Right lobe of liver (tissue), 4 donors: ENCODE data around the gene ADA.

Experiments
- POLR2A ChIP-seq: fragments of 450-650 bp; IDR thresholded peaks from one replicate; pipeline ENCODE4 v1.6.1; 2017; ENCODE audit warnings: antibody characterized with exemption, mild to moderate bottlenecking
- TF ChIP-seq, protein P1 (sequence below), 4 donors: fragments of 200-600 bp in 3 of 4; fragments of 450-650 bp in 1 of 4; IDR thresholded peaks; one replicate each; pipeline versions ENCODE4 v1.5.1 to v1.8.0; 2016 to 2022; ENCODE audit warnings: antibody characterized with exemption in 4 of 4, mild to moderate bottlenecking in 2 of 4
- donor health status: DM: no; HTN: no; CAD: no.
- donor health status: DM: no; HTN: no; CAD: no.
- donor health status: DM: no; HTN: yes; CAD: no.

DNA sequence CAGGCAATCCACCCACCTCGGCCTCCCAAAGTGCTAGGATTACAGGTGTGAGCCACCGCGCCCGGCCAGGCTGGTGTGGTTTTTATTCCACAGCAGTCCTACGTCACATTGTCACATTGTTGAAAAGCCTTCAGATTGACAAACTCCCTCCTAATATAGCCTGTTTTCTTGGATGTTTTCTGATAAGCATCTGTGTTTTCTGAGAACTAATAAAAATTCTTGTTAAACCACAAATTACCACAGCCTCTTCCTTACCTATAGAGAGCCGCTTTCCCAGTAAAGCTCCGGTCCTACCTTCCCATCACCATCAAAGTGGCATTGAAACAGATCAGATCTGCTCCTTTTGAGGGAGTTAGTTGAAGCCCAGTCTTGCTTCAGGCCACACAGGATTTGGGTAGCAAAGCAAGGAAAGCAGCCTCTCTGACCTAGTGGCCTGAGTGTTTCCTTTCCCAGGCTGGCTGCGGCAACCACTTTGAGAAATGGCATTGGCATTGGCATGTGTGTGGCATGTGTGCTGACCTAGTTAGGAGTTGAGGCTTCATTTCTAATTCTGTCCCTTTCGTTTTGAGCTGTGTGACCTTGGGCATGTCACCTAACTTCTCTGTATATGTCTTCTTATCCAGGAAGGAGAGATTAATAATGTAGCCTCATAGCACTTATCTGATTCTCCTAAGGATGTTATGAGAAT is 70.8 kb downstream of the ADA start:
- TF ChIP-seq, protein P1, sequence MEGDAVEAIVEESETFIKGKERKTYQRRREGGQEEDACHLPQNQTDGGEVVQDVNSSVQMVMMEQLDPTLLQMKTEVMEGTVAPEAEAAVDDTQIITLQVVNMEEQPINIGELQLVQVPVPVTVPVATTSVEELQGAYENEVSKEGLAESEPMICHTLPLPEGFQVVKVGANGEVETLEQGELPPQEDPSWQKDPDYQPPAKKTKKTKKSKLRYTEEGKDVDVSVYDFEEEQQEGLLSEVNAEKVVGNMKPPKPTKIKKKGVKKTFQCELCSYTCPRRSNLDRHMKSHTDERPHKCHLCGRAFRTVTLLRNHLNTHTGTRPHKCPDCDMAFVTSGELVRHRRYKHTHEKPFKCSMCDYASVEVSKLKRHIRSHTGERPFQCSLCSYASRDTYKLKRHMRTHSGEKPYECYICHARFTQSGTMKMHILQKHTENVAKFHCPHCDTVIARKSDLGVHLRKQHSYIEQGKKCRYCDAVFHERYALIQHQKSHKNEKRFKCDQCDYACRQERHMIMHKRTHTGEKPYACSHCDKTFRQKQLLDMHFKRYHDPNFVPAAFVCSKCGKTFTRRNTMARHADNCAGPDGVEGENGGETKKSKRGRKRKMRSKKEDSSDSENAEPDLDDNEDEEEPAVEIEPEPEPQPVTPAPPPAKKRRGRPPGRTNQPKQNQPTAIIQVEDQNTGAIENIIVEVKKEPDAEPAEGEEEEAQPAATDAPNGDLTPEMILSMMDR (IDR thresholded peaks at IDR 0.05), result no peak
- no peak for TF ChIP-seq POLR2A
